Neural progenitor cell (in vitro differentiated cells): Measurements from ENCODE around the gene CDH12.

Experiments
- CTCF ChIP-seq: fragments of 200-600 bp; sonication (generic); IDR thresholded peaks from 2 replicates; pipeline ENCODE4 v1.5.1; 2017; ENCODE audit warnings: antibody characterized with exemption, mild to moderate bottlenecking
- EZH2 ChIP-seq: fragments of 200-600 bp; sonication (generic); IDR thresholded peaks from 2 replicates; pipeline ENCODE4 v1.6.1; 2017; ENCODE audit warnings: antibody characterized with exemption, mild to moderate bottlenecking, moderate library complexity
- EZH2phosphoT487 ChIP-seq: fragments of 200-600 bp; sonication (generic); IDR thresholded peaks from 2 replicates; pipeline ENCODE4 v1.6.1; 2017; ENCODE audit warnings: antibody characterized with exemption

DNA sequence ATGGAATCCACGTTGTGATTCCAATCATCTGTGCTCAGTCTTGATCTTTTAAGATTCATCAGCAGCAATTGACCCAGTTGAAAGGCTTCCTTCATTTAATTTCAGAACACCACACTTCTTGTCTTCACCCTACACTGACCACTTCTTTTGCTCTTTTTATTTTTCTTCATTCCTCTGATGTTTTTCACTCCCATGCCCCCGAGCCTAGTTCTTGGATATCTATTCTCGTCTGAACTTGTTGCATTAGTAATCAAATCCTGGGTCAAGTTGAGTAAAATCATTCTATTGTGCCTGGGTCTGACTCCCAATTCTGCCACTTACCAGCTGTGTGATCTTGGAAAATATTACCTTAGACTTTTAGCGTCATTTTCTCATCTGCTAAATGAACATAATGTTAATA lies 356.5 kb downstream of the CDH12 start:
- TF ChIP-seq CTCF = no peak
- TF ChIP-seq EZH2 = no peak
- no peak for TF ChIP-seq EZH2phosphoT487
